Thyroid gland (tissue), 4 donors: ENCODE results near the gene IVD. TPM values are rescaled to one million over a fixed set of nuclear protein-coding genes. Genes with fewer than 3 reads are reported as not detected.

Source experiments
- DNase-seq, 2 donors: peaks; one replicate each; pipeline ENCODE4 v3.0.0-alpha.2; 2019
- H3K27ac ChIP-seq, 3 donors: fragments of 200-600 bp; sonication (generic); 1 replicate in 2 of 3; 2 replicates in 1 of 3; pipeline ENCODE4 v1.5.1; 2016 to 2019; ENCODE audit warnings: mild to moderate bottlenecking in 1 of 3, moderate library complexity in 1 of 3
- H3K27me3 ChIP-seq: fragments of 200-600 bp; sonication (generic); one replicate; pipeline ENCODE4 v1.5.1; 2019
- H3K36me3 ChIP-seq, 2 donors: fragments of 200-600 bp; sonication (generic); one replicate each; pipeline ENCODE4 v1.5.1; 2016 to 2019
- H3K4me1 ChIP-seq, 2 donors: fragments of 200-600 bp; sonication (generic); one replicate each; pipeline ENCODE4 v1.5.1; 2017 to 2019
- H3K4me3 ChIP-seq, 3 donors: fragments of 200-600 bp; sonication (generic); replicated peaks in 1 of 3; 1 replicate in 2 of 3; 2 replicates in 1 of 3; pipeline ENCODE4 v1.5.1; 2016; ENCODE audit warnings: mild to moderate bottlenecking in 1 of 3
- H3K9me3 ChIP-seq: fragments of 200-600 bp; sonication (generic); one replicate; pipeline ENCODE4 v1.5.1; 2017
- POLR2A ChIP-seq, 2 donors: fragments of 450-650 bp; IDR thresholded peaks; one replicate each; pipeline ENCODE4 v1.6.1; 2017; ENCODE audit warnings: antibody characterized with exemption in 2 of 2, mild to moderate bottlenecking in 2 of 2, moderate library complexity in 1 of 2
- WGBS, 2 donors: methylation state at CpG; one replicate each; pipeline ENCODE4 v1.1.5; 2017; 5-methylcytosine and 5-hydroxymethylcytosine counted together
- intact Hi-C: fragments of 100-400 bp; cut with DNase I; formaldehyde crosslinking; loops from one replicate; pipeline ENCODE4 v1.15.1; 2023
- total RNA-seq, 4 donors: library from RNA; depleted of rRNA; stranded (reverse); fragments of >200 nt; gene quantifications; one replicate each; pipeline ENCODE4 v1.2.3, GENCODE V29; 2016
- TF ChIP-seq, protein P1 (sequence below), 6 experiments: fragments of 200-600 bp in 3 of 6; fragments of 450-650 bp in 3 of 6; sonication (generic) in 3 of 6; IDR thresholded peaks; one replicate each; pipeline ENCODE4 v1.5.1; 2016 to 2019; ENCODE audit warnings: antibody characterized with exemption in 6 of 6, mild to moderate bottlenecking in 2 of 6, inconsistent platforms in 1 of 6, moderate library complexity in 1 of 6

Gene IVD
- total RNA-seq, 4 donors from 2014 or later, result 393 to 723 (median 539) TPM

DNA sequence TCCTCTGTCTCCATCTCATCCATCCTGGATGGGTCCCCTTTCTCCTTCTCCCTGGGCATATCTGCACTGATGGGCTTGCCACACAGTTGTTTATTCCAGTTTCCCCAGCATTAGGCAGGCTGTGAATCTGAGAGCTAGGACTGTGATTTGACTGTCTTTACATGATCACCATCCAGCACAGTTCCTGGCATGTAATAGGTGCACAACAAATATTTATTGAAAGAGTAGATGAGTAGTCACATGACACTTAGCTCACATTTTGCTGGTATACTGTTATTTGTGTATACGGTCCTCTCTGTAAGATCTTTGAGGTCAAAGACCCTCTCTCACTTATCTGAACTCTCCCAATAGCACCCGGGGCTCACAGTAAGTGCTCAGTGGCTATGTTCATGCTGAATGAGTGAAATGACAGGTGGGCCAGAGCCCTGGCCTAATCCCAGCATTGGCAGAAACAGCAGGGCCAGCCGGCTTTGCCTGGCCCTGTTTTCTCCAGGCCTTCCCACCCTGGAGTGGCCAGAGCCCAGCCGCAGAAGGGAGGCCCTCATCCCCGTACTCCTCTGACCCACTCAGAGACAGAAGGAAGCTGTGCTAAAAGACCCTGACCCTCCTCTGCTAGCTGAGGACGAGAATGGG lies 19.0 kb downstream of the IVD start:
- TF ChIP-seq, protein P1, sequence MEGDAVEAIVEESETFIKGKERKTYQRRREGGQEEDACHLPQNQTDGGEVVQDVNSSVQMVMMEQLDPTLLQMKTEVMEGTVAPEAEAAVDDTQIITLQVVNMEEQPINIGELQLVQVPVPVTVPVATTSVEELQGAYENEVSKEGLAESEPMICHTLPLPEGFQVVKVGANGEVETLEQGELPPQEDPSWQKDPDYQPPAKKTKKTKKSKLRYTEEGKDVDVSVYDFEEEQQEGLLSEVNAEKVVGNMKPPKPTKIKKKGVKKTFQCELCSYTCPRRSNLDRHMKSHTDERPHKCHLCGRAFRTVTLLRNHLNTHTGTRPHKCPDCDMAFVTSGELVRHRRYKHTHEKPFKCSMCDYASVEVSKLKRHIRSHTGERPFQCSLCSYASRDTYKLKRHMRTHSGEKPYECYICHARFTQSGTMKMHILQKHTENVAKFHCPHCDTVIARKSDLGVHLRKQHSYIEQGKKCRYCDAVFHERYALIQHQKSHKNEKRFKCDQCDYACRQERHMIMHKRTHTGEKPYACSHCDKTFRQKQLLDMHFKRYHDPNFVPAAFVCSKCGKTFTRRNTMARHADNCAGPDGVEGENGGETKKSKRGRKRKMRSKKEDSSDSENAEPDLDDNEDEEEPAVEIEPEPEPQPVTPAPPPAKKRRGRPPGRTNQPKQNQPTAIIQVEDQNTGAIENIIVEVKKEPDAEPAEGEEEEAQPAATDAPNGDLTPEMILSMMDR (IDR thresholded peaks at IDR 0.05), result no peak
- TF ChIP-seq POLR2A (IDR thresholded peaks at IDR 0.05), result no peak
- 90 to 92% methylated on average over 6 of the region's 6 CpGs for WGBS, 2 donors
- no peak for DNase-seq
- intact Hi-C loops, result loop anchor here (5.0 to 10.0 kb wide), 2 partner anchors 60 to 142 kb away; partner anchors contain the start of gene ANKRD63
- Histone ChIP-seq H3K4me3 (no peak overlapping the region), H3K4me1 (peaks cover 23 to 25% of the 10 kb centered on the region in 2 donors), H3K36me3 (no peaks in the 10 kb centered on the region), H3K27ac (no peak overlapping the region), H3K27me3 (no peaks in the 10 kb centered on the region), H3K9me3 (no peaks in the 10 kb centered on the region)

DNA sequence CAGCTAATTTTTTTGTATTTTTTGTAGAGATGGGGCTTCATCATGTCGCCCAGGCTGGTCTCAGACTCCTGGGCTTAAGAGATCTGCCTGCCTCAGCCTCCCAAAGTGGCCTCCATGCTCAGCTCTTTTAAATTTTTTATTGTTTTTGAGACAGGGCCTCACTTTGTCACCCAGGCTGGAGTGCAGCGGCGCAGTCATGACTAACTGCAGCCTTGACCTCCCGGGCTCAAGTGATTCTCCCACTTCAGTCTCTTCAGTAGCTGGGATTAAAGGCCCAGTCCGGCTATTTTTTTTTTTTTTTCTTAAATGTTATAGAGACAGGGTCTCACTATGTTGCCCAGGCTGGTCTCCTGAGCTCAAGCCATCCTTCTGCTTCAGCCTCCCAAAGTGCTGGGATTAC lies 20.1 kb downstream of the IVD start:
- intact Hi-C loops, result loop anchor here (10.0 kb wide), 1 partner anchor 61 kb away; no protein-coding TSS in a partner anchor
- H3K36me3 ChIP-seq, result no peaks in the 10 kb centered on the region
- peaks cover 14% of the 10 kb centered on the region in 2 donors for H3K4me1 ChIP-seq
- no peaks in the 10 kb centered on the region for H3K9me3 ChIP-seq
- no peak for DNase-seq
- no peaks in the 10 kb centered on the region for H3K27me3 ChIP-seq
- WGBS, 2 donors, result 90 to 93% methylated on average over 5 of the region's 5 CpGs
- H3K27ac ChIP-seq, result no peak overlapping the region
- H3K4me3 ChIP-seq, result no peak overlapping the region
- TF ChIP-seq POLR2A (IDR thresholded peaks at IDR 0.05), result no peak
- TF ChIP-seq, protein P1 (IDR thresholded peaks at IDR 0.05), result no peak

DNA sequence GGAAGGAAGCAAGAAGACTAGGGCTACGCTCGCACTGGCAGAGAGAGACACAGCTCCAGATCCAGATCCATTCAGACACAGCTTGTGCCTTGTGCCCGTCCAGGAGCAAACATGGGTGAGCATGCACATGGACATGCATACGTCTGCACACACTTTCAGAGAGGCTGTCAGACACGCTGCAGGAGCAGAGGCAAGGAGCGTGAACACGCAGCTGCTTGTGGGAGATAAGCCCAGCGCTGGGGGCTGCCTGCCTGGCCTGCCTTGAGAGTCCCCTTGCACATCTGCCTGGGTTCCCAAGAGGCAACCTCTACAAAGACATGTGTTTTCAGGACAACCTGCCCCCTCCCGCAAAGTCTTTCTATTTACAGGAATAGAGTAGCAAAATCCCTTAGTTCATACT lies 21.6 kb downstream of the IVD start:
- H3K9me3 ChIP-seq, result no peaks in the 10 kb centered on the region
- H3K4me3 ChIP-seq, result no peak overlapping the region
- H3K27me3 ChIP-seq, result no peaks in the 10 kb centered on the region
- no peaks in the 10 kb centered on the region for H3K4me1 ChIP-seq
- intact Hi-C loops, result loop anchor here (10.0 kb wide), 1 partner anchor 62 kb away; no protein-coding TSS in a partner anchor
- 85 to 88% methylated on average over 9 of the region's 9 CpGs for WGBS, 2 donors
- DNase-seq, result no peak
- TF ChIP-seq, protein P1 (IDR thresholded peaks at IDR 0.05), result no peak
- TF ChIP-seq POLR2A (IDR thresholded peaks at IDR 0.05), result no peak
- no peaks in the 10 kb centered on the region for H3K36me3 ChIP-seq
- no peak overlapping the region for H3K27ac ChIP-seq

DNA sequence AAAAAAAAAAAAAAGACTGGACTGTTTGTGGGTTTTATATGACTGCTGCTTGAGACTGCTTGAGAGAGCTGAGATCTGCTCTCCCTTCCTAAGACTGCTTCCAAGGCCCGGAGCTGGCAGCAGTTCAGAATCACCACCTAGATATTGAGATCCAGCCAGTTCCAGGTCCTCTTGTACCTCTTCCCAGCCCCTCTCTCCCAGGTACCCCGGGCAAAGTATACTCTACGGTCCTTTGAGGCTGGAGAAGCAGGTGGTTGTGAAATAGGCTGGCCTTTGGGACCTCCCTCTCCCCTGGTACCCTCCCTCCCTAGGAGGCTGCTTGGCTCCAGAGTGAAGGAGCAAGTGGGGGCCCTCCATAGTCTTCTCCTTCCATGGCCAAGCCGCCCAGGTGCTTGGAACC lies 22.6 kb downstream of the IVD start:
- intact Hi-C loops, result loop anchor here (10.0 kb wide), 1 partner anchor 63 kb away; no protein-coding TSS in a partner anchor
- no peaks in the 10 kb centered on the region for H3K9me3 ChIP-seq
- H3K27ac ChIP-seq, result no peak overlapping the region
- peak; percentile 80 to 85 for DNase-seq
- no peak overlapping the region for H3K4me3 ChIP-seq
- H3K27me3 ChIP-seq, result no peaks in the 10 kb centered on the region
- WGBS, 2 donors, result 28 to 41% methylated on average over 3 to 4 of the region's 4 CpGs
- H3K4me1 ChIP-seq, result no peaks in the 10 kb centered on the region
- TF ChIP-seq, protein P1 (IDR thresholded peaks at IDR 0.05), result no peak
- no peak for TF ChIP-seq POLR2A (IDR thresholded peaks at IDR 0.05)
- H3K36me3 ChIP-seq, result no peaks in the 10 kb centered on the region

DNA sequence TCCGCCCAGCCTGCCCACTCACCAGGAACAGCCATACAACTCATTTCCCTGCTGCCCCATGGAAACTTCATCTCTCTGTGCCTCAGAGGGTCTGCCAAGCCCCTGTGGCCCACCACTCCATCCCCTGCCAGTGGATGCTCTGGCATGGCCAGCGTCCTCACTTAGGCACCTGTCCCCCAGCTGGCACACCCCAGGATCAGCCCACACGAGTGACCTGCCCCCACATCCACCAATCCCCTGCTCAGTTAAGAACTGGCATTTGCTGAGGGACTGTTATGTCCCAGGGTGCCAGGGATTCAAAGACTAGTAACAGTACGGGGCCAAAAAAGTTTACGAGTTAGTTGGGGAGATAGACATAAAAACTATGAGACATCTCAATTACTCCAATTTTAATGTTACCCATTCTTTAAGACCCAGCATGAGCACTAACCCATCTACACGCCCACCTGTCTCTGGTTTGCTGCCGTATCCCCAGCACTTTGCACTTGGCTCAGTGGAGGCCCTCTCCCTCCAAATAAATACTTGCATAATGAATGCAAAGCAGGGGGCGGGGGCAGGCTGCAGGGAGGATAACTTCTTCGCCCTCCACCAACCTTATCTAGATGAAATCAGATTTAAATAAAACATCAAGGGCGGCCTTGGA lies 23.6 kb downstream of the IVD start:
- no peak for DNase-seq
- Histone ChIP-seq H3K4me3 (no peak overlapping the region), H3K27me3 (no peaks in the 10 kb centered on the region), H3K36me3 (no peaks in the 10 kb centered on the region), H3K4me1 (no peaks in the 10 kb centered on the region), H3K27ac (no peak overlapping the region), H3K9me3 (no peaks in the 10 kb centered on the region)
- WGBS, 2 donors, result 89 to 92% methylated on average over 9 to 10 of the region's 10 CpGs
- TF ChIP-seq POLR2A (IDR thresholded peaks at IDR 0.05), result no peak
- TF ChIP-seq, protein P1 (IDR thresholded peaks at IDR 0.05), result no peak
- intact Hi-C loops, result loop anchor here (10.0 kb wide), 1 partner anchor 64 kb away; no protein-coding TSS in a partner anchor
